NOMO-1 treated with dmso at 0.1 percent for 144 hours (cell line): Measurements from ENCODE around the gene KHNYN.
A peak's percentile ranks its signal among the peaks of the same experiment; 100 is the strongest.
"Not testable (repeated sequence)": the region's sequence is repeated elsewhere in the genome, so short reads cannot be mapped to it uniquely, and the experiment has no call there.

Experiments
- DNase-seq: peaks from one replicate; lab custom pipeline; 2025; ENCODE audit not compliant: unreplicated experiment; lab: John Stamatoyannopoulos, UW

The KHNYN gene

DNA sequence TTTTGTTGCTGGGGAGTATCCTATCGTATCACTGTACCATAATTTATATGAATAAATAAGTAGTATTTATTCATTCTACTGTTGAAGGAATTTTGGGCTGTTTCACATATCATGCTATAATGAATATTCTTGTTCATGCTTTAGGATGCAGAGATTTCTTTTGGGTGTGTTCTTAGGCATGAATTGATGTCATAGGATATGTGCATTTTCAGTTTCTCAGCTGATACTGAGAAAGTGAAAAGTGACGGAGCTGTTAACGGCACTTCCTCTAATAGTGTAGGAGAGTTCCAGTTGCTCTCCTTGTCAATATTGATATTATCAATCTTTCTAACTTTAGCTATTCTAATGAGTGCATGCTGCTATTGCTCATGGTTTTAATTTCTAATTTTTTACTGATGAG is 36.1 kb downstream of the KHNYN start:
- DNase-seq, result no peak

DNA sequence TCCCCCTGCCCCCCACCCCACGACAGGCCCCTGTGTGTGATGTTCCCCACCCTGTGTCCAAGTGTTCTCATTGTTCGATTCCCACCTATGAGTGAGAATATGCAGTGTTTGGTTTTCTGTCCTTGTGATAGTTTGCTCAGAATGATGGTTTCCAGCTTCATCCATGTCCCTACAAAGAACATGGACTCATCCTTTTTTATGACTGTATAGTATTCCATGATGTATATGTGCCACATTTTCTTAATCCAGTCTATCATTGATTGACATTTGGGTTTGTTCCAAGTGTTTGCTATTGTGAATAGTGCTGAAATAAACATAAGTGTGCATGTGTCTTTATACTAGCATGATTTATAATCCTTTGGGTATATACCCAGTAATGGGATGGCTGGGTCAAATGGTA is 40.7 kb downstream of the KHNYN start:
- not testable (repeated sequence) for DNase-seq

DNA sequence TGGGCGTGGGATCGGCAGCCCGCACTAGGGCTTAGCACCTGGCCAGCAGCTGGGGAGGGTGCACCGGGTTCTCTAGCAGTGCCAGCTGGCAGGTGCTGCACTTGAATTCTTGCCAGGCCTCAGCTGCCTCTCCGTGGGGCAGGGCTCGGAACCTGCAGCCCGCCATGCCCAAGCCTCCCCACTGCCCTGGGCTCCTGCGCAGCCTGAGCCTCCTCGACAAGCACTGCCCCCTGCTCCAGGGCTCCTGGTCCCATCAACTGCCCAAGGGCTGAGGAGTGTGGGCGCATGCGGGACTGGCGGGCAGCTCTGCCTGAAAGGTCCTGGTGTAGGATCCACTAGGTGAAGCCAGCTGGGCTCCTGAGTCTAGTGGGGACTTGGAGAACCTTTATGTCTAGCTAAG is 43.5 kb downstream of the KHNYN start:
- DNase-seq, result no peak

DNA sequence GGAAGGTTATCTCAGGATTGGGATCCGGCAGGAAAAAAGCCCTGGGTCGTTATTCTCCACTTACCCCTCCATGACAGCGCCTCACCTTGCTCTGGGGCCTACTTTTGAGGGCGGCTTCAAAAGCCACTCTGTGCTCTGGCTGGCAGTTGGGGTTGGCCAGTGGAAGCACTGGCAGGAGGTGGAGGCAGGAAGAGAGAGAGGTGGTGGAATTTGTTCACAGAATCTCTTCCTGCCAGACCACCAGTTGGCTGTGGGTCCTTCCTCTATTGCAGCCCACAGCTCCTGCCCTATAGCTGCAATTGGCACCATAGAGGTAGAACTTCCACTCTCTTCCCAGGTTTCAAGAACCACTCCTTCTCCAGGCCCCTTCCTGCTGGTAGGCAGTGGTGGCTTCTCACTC is 45.5 kb downstream of the KHNYN start:
- DNase-seq, result no peak

DNA sequence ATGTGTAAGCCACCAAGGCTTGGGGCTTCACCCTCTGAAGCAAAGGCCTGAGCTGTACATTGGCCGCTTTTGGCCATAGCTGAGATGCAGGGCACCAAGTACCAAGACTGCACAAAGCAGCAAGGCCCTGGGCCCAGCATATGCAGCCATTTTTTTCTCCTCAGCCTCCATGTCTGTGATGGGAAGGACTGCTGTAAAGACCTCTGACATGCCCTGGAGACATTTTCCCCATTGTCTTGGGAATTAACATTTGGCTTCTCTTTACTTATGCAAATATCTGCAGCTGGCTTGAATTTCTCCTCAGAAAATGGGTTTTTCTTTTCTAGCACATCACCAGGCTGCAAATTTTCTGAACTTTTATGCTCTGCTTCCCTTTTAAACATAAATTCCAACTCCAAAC is 50.2 kb downstream of the KHNYN start:
- DNase-seq, result not testable (repeated sequence)

DNA sequence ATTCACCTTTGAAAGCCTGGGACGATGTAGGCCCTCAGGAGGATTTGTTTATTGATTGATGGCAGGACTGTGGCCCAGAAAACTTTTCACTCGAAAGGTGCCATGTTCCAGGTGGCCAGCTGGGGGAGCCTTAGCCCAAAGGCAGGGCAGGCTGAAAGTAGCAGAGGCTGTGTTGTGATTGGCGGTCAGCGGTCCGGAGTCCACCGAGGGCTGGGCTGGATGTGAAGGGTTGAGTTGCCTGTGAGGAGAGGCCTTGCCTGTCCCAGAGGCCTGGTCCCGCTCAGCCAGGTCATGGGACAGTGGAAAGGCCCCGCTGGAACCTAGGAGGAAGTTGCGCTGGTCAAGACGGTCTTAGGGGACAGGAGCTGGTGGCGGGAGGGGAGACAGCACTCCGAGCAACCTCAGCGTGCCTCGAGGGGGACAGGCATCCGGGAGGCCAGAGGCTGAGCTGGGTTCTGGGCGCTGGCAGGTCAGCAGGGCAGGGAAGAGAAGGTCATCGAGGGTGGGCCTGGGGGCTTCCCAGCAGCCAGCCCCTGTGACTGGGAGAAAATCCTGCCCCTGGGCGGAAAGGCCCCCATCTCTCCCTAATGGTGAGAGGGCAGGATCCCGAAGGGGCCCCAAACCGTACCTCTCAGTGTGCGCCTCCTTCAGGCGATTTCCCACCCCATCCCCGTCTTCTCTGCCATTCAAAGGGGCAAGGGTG is 52.0 kb downstream of the KHNYN start:
- DNase-seq, result peak; percentile 14

DNA sequence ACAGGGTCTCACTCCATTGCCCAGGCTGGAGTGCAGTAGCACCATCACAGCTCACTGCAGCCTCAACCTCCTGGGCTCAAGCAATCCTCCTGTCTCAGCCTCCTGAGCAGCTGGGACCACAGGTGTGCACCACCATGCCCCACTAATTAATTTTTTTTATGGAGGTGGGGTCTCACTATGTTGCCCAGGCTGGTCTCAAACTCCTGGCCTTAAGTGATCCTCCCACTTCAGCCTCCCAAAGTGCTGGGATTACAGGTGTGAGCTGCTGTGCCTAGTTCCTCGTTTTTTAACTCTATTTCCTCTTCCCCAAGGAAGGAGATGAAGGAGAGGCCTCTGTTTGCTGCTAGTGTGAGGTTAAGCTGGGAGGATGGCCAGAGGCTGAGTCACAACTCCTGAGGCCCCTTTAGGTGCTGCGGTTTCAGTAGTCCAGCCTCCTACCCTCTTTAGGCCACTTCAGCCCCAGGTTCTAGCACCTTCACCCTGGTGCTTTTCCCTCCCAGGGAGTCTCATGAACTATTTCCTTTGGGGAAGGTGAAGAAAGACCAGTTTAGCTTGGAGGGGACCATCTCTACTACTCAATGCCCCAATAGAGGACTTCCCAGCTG is 53.0 kb downstream of the KHNYN start:
- DNase-seq, result peak; percentile 10

DNA sequence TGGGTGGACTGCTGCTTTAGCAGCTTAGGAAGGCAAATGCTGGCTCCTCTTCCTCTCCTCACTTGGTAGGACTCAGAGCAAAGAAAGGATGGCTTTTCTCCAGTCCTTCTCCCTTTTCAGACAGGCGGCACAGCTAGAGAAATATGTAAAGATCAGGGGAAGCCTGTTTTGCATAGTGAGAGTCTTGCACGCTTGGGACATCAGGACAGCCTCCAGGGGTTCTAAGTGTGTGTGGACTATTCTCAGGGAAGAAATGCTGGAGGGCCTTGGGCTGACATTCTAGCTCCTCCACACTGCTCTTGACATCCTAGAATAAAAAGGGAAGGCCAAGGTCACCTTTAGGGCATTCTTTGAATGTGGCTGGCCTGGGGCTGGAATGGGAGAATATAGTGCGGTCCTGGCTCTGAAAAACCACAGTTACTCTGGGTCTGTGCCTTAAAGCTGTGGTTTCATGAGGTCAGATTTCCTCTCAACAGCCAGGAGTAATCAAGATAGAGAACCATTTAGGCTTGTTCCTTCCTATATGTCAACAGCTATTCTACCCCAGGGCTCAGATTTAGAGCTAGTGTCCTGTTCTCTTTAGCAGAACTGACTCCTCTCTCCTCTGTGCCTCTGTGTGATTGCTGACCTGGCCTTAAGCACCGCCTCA is 54.0 kb downstream of the KHNYN start:
- peak; percentile 73 for DNase-seq
